ENCODE data around the gene MUC3A. TPM values are rescaled to one million over a fixed set of nuclear protein-coding genes. Genes with fewer than 3 reads are reported as not detected.

Gene MUC3A

GRCh38 chr7:101017064-101017777, 67.9 kb downstream of the MUC3A start:
- WGBS (ENCODE audit: extremely low coverage, insufficient coverage, low lambda C conversion rate) = no CpG with 5 or more reads among the region's 29 CpGs
- H3K27ac ChIP-seq (ENCODE audit: low read depth, low read length) = peak overlapping the region; percentile 18
- H3K36me3 ChIP-seq (ENCODE audit: control insufficient read depth, insufficient read depth, low read length) = no peaks in the 10 kb centered on the region
- H3K27me3 ChIP-seq (ENCODE audit: insufficient read depth, low read length, poor library complexity) = no peaks in the 10 kb centered on the region
- peak overlapping the region; percentile 69 for H3K9ac ChIP-seq (ENCODE audit: low read length)
- peak overlapping the region; percentile 82 for H2BK120ac ChIP-seq (ENCODE audit: low read depth, low read length)
- peak overlapping the region; percentile 83 for H3K56ac ChIP-seq (ENCODE audit: low read length)
- H3K4ac ChIP-seq (ENCODE audit: low read depth, low read length) = peak overlapping the region; percentile 93
- no peaks in the 10 kb centered on the region for H3K79me1 ChIP-seq (ENCODE audit: low read length)
- H3K18ac ChIP-seq (ENCODE audit: low read length) = peak overlapping the region; percentile 80
- H3K4me3 ChIP-seq (ENCODE audit: low read length) = peak overlapping the region; percentile 40
- H2AK5ac ChIP-seq (ENCODE audit: low read length) = no peak overlapping the region
- H3K79me2 ChIP-seq (ENCODE audit: control insufficient read depth, insufficient read depth, low read length) = no peaks in the 10 kb centered on the region
- H3K4me2 ChIP-seq (ENCODE audit: low read length) = peak overlapping the region; percentile 65
- DNase-seq = peak; percentile 95
- no peak overlapping the region for H4K5ac ChIP-seq (ENCODE audit: low read length)
- no peak overlapping the region for H3K23ac ChIP-seq (ENCODE audit: low read length)
- no peak overlapping the region for H2BK15ac ChIP-seq (replicated peaks; ENCODE audit: low read depth)
- no peak overlapping the region for H4K8ac ChIP-seq (ENCODE audit: low read depth, low read length)
- peaks cover 2% of the 10 kb centered on the region for H3K4me1 ChIP-seq (ENCODE audit: control insufficient read depth, low read depth, low read length)
- H2BK5ac ChIP-seq (ENCODE audit: low read length) = no peak overlapping the region

Small RNA genes lying within 50 kb of the gene (small RNA-seq; reads per million reads assigned to genes)
- gene RN7SL549P (ENCODE audit: insufficient read depth) (not detected), gene RPS29P15 (ENCODE audit: insufficient read depth) (not detected)
